Thyroid gland (tissue), 4 donors: ENCODE measurements around the gene HDAC9. TPM values are rescaled to one million over a fixed set of nuclear protein-coding genes. Genes with fewer than 3 reads are reported as not detected.

ENCODE experiments used
- DNase-seq, 2 donors: peaks; one replicate each; pipeline ENCODE4 v3.0.0-alpha.2; 2019
- H3K27ac ChIP-seq, 3 donors: fragments of 200-600 bp; sonication (generic); 1 replicate in 2 of 3; 2 replicates in 1 of 3; pipeline ENCODE4 v1.5.1; 2016 to 2019; ENCODE audit warnings: mild to moderate bottlenecking in 1 of 3, moderate library complexity in 1 of 3
- H3K27me3 ChIP-seq: fragments of 200-600 bp; sonication (generic); one replicate; pipeline ENCODE4 v1.5.1; 2019
- H3K36me3 ChIP-seq, 2 donors: fragments of 200-600 bp; sonication (generic); one replicate each; pipeline ENCODE4 v1.5.1; 2016 to 2019
- H3K4me1 ChIP-seq, 2 donors: fragments of 200-600 bp; sonication (generic); one replicate each; pipeline ENCODE4 v1.5.1; 2017 to 2019
- H3K4me3 ChIP-seq, 3 donors: fragments of 200-600 bp; sonication (generic); replicated peaks in 1 of 3; 1 replicate in 2 of 3; 2 replicates in 1 of 3; pipeline ENCODE4 v1.5.1; 2016; ENCODE audit warnings: mild to moderate bottlenecking in 1 of 3
- H3K9me3 ChIP-seq: fragments of 200-600 bp; sonication (generic); one replicate; pipeline ENCODE4 v1.5.1; 2017
- CTCF ChIP-seq, 6 experiments: fragments of 200-600 bp in 3 of 6; fragments of 450-650 bp in 3 of 6; sonication (generic) in 3 of 6; IDR thresholded peaks; one replicate each; pipeline ENCODE4 v1.5.1; 2016 to 2019; ENCODE audit warnings: antibody characterized with exemption in 6 of 6, mild to moderate bottlenecking in 2 of 6, inconsistent platforms in 1 of 6, moderate library complexity in 1 of 6
- POLR2A ChIP-seq, 2 donors: fragments of 450-650 bp; IDR thresholded peaks; one replicate each; pipeline ENCODE4 v1.6.1; 2017; ENCODE audit warnings: antibody characterized with exemption in 2 of 2, mild to moderate bottlenecking in 2 of 2, moderate library complexity in 1 of 2
- WGBS, 2 donors: methylation state at CpG; one replicate each; pipeline ENCODE4 v1.1.5; 2017; 5-methylcytosine and 5-hydroxymethylcytosine counted together
- intact Hi-C: fragments of 100-400 bp; cut with DNase I; formaldehyde crosslinking; loops from one replicate; pipeline ENCODE4 v1.15.1; 2023
- total RNA-seq, 4 donors: library from RNA; depleted of rRNA; stranded (reverse); fragments of >200 nt; gene quantifications; one replicate each; pipeline ENCODE4 v1.2.3, GENCODE V29; 2016

Gene HDAC9
- total RNA-seq, 4 donors from 2014 or later: 5.4 to 28.2 (median 7.2) TPM

- no peak overlapping the region for H3K27ac ChIP-seq
Observed at GRCh38 chr7:18834577-18834976, 339.0 kb downstream of the HDAC9 start.

GRCh38 chr7:18835001-18835690 lies 339.6 kb downstream of the HDAC9 start:
- intact Hi-C loops: no loop called here
- H3K4me3 ChIP-seq: no peak overlapping the region
- no peak for DNase-seq
- no peaks in the 10 kb centered on the region for H3K9me3 ChIP-seq
- 68 to 73% methylated on average over 7 of the region's 7 CpGs for WGBS, 2 donors
- no peak for TF ChIP-seq CTCF (IDR thresholded peaks at IDR 0.05)
- TF ChIP-seq POLR2A (IDR thresholded peaks at IDR 0.05): no peak
- H3K36me3 ChIP-seq: no peaks in the 10 kb centered on the region
- no peaks in the 10 kb centered on the region for H3K27me3 ChIP-seq
- no peaks in the 10 kb centered on the region for H3K4me1 ChIP-seq
- H3K27ac ChIP-seq: no peak overlapping the region

More at GRCh38 chr7:18834577-18834976, 339.0 kb downstream of the HDAC9 start:
- DNase-seq: no peak
- H3K9me3 ChIP-seq: no peaks in the 10 kb centered on the region
- H3K4me1 ChIP-seq: no peaks in the 10 kb centered on the region
- no peak overlapping the region for H3K4me3 ChIP-seq
- TF ChIP-seq POLR2A (IDR thresholded peaks at IDR 0.05) (no peak), CTCF (IDR thresholded peaks at IDR 0.05) (no peak)
- intact Hi-C loops: no loop called here
- no peaks in the 10 kb centered on the region for H3K36me3 ChIP-seq
- WGBS, 2 donors: 93 to 94% methylated on average over 8 of the region's 8 CpGs
- no peaks in the 10 kb centered on the region for H3K27me3 ChIP-seq

- Histone ChIP-seq H3K4me1 (no peaks in the 10 kb centered on the region), H3K9me3 (no peaks in the 10 kb centered on the region), H3K27me3 (no peaks in the 10 kb centered on the region), H3K36me3 (no peaks in the 10 kb centered on the region), H3K27ac (no peak overlapping the region), H3K4me3 (no peak overlapping the region)
- TF ChIP-seq POLR2A (IDR thresholded peaks at IDR 0.05) (no peak), CTCF (IDR thresholded peaks at IDR 0.05) (no peak)
- no peak for DNase-seq
- intact Hi-C loops: no loop called here
- WGBS, 2 donors: 78 to 89% methylated on average over 3 of the region's 3 CpGs
Observed at GRCh38 chr7:18843979-18844378, 348.4 kb downstream of the HDAC9 start.

GRCh38 chr7:18844735-18845134 lies 349.2 kb downstream of the HDAC9 start:
- no peaks in the 10 kb centered on the region for H3K4me1 ChIP-seq
- no peak for TF ChIP-seq POLR2A (IDR thresholded peaks at IDR 0.05)
- no peak for TF ChIP-seq CTCF (IDR thresholded peaks at IDR 0.05)
- H3K9me3 ChIP-seq: no peaks in the 10 kb centered on the region
- WGBS, 2 donors: 90 to 93% methylated on average over 5 of the region's 5 CpGs
- no peak overlapping the region for H3K4me3 ChIP-seq
- H3K27ac ChIP-seq: no peak overlapping the region
- H3K27me3 ChIP-seq: no peaks in the 10 kb centered on the region
- intact Hi-C loops: no loop called here
- H3K36me3 ChIP-seq: no peaks in the 10 kb centered on the region
- no peak for DNase-seq

GRCh38 chr7:18845700-18846099 lies 350.2 kb downstream of the HDAC9 start:
- Histone ChIP-seq H3K27me3 (no peaks in the 10 kb centered on the region), H3K36me3 (no peaks in the 10 kb centered on the region), H3K27ac (no peak overlapping the region), H3K9me3 (no peaks in the 10 kb centered on the region), H3K4me3 (no peak overlapping the region), H3K4me1 (no peaks in the 10 kb centered on the region)
- intact Hi-C loops: no loop called here
- 84 to 87% methylated on average over 6 of the region's 6 CpGs for WGBS, 2 donors
- TF ChIP-seq POLR2A (IDR thresholded peaks at IDR 0.05): no peak
- no peak for TF ChIP-seq CTCF (IDR thresholded peaks at IDR 0.05)
- no peak for DNase-seq
